ENCODE results near the gene RUNX1.

The RUNX1 gene

GRCh38 chr21:35010447-35010846, 38.7 kb downstream of the RUNX1 start:
- Histone ChIP-seq H3K27ac (no peak overlapping the region), H3K9me3 (ENCODE audit: severe bottlenecking) (peaks cover under 1% of the 10 kb centered on the region), H3K27me3 (ENCODE audit: insufficient read depth, low read depth, severe bottlenecking) (peaks cover 89% of the 10 kb centered on the region), H3K4me3 (ENCODE audit: low read depth, low read length) (no peak overlapping the region), H3K36me3 (no peaks in the 10 kb centered on the region)
- DNase-seq: no peak
- TF ChIP-seq CTCF (IDR thresholded peaks at IDR 0.05; ENCODE audit: low read depth, low read length): no peak

- Histone ChIP-seq H3K27me3 (ENCODE audit: insufficient read depth, low read depth, severe bottlenecking) (peaks cover 87% of the 10 kb centered on the region), H3K4me3 (ENCODE audit: low read depth, low read length) (no peak overlapping the region), H3K27ac (no peak overlapping the region), H3K9me3 (ENCODE audit: severe bottlenecking) (no peaks in the 10 kb centered on the region), H3K36me3 (no peaks in the 10 kb centered on the region)
- no peak for TF ChIP-seq CTCF (IDR thresholded peaks at IDR 0.05; ENCODE audit: low read depth, low read length)
- DNase-seq: no peak
These were observed 41.8 kb downstream of the RUNX1 start for GRCh38 chr21:35007348-35007747.

GRCh38 chr21:35006771-35007170, 42.3 kb downstream of the RUNX1 start:
- no peak overlapping the region for H3K4me3 ChIP-seq (ENCODE audit: low read depth, low read length)
- H3K9me3 ChIP-seq (ENCODE audit: severe bottlenecking): no peaks in the 10 kb centered on the region
- no peak for TF ChIP-seq CTCF (IDR thresholded peaks at IDR 0.05; ENCODE audit: low read depth, low read length)

GRCh38 chr21:35006248-35006647, 42.9 kb downstream of the RUNX1 start:
- Histone ChIP-seq H3K9me3 (ENCODE audit: severe bottlenecking) (no peaks in the 10 kb centered on the region), H3K36me3 (no peaks in the 10 kb centered on the region), H3K4me3 (ENCODE audit: low read depth, low read length) (no peak overlapping the region), H3K27me3 (ENCODE audit: insufficient read depth, low read depth, severe bottlenecking) (peaks cover 80% of the 10 kb centered on the region), H3K27ac (no peak overlapping the region)
- TF ChIP-seq CTCF (IDR thresholded peaks at IDR 0.05; ENCODE audit: low read depth, low read length): no peak
- DNase-seq: no peak

More at GRCh38 chr21:35006771-35007170, 42.3 kb downstream of the RUNX1 start:
- no peak for DNase-seq
- Histone ChIP-seq H3K36me3 (no peaks in the 10 kb centered on the region), H3K27ac (no peak overlapping the region), H3K27me3 (ENCODE audit: insufficient read depth, low read depth, severe bottlenecking) (peaks cover 81% of the 10 kb centered on the region)

- H3K36me3 ChIP-seq: no peaks in the 10 kb centered on the region
- DNase-seq: no peak
- TF ChIP-seq CTCF (IDR thresholded peaks at IDR 0.05; ENCODE audit: low read depth, low read length): no peak
- H3K4me3 ChIP-seq (ENCODE audit: low read depth, low read length): no peak overlapping the region
- H3K27ac ChIP-seq: no peak overlapping the region
- H3K27me3 ChIP-seq (ENCODE audit: insufficient read depth, low read depth, severe bottlenecking): peaks cover 77% of the 10 kb centered on the region
- H3K9me3 ChIP-seq (ENCODE audit: severe bottlenecking): no peaks in the 10 kb centered on the region
These were observed 43.4 kb downstream of the RUNX1 start for GRCh38 chr21:35005560-35006224.

GRCh38 chr21:35005077-35005476, 44.0 kb downstream of the RUNX1 start:
- Histone ChIP-seq H3K27me3 (ENCODE audit: insufficient read depth, low read depth, severe bottlenecking) (peaks cover 78% of the 10 kb centered on the region), H3K36me3 (no peaks in the 10 kb centered on the region), H3K9me3 (ENCODE audit: severe bottlenecking) (no peaks in the 10 kb centered on the region), H3K27ac (no peak overlapping the region), H3K4me3 (ENCODE audit: low read depth, low read length) (no peak overlapping the region)
- TF ChIP-seq CTCF (IDR thresholded peaks at IDR 0.05; ENCODE audit: low read depth, low read length): no peak
- DNase-seq: no peak
